GM12874 (cell line): ENCODE data around the gene CYFIP2.

ENCODE experiments used
- TF ChIP-seq, protein P1 (sequence below): IDR thresholded peaks from 2 replicates; pipeline ENCODE4 v1.5.1; 2011; ENCODE audit warnings: low read depth, mild to moderate bottlenecking, control low read depth, low read length, moderate library complexity; ENCODE audit not compliant: insufficient read depth

Gene CYFIP2

DNA sequence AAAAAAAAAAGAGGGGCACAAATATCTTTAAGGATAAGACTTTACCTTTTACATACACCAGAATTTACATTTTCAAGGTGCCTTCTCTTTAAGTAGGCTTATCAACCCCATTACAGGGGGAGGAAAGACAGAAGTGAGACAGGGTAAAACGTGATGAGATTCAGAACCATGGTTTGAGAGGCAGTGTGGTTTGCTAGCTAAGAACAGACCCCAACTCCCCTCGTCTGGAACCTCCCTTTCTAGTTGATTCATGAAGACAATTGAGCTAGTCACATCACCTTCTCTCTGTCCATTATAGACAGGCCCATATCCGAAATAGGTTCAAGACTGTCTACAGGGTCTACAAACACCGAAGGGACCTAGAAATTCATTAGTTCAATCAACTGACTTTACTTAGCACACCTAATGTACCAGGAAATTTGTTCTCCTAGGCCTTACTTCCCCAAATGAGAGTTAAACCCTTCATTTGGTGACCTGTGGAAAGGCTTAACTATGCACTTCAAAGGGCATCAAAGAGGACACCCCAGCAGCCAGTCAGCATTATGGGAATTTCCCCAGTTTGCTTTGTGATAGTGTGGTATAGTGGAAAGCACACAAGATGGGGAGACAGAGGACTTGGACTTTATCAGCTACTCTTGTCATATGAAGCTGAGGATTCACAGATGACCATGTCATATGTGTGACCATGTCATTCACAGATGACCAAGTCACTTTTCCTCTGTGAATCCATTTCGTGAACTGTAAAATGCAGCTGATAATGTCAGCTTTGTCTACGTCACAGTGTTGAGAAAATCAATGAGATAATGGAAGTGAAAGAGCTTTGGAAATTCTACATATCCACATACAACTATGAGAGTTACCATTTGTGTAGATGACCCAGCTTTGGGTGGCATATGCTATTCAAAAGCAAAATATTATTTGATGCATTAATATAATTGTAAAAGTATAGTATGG is 40.2 kb upstream of the CYFIP2 start:
- TF ChIP-seq, protein P1, sequence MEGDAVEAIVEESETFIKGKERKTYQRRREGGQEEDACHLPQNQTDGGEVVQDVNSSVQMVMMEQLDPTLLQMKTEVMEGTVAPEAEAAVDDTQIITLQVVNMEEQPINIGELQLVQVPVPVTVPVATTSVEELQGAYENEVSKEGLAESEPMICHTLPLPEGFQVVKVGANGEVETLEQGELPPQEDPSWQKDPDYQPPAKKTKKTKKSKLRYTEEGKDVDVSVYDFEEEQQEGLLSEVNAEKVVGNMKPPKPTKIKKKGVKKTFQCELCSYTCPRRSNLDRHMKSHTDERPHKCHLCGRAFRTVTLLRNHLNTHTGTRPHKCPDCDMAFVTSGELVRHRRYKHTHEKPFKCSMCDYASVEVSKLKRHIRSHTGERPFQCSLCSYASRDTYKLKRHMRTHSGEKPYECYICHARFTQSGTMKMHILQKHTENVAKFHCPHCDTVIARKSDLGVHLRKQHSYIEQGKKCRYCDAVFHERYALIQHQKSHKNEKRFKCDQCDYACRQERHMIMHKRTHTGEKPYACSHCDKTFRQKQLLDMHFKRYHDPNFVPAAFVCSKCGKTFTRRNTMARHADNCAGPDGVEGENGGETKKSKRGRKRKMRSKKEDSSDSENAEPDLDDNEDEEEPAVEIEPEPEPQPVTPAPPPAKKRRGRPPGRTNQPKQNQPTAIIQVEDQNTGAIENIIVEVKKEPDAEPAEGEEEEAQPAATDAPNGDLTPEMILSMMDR, result no peak

DNA sequence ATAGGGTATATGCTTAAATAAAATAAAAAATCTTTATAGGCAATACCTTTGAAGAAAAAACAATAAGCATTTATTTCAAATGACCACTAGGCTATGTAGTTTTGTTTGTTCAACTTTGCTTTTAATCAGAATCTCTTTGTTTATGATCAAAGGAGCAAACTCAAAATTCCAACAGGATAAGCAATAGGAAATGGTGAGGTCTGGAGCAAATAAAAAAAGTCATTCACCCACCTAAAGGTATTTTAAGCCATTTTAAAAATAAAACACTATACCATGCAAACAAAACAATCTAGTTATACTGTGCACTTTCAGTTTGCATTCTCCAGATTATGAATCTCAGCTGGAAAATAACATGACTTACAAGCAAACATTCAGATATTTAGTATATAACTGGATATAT is 35.3 kb upstream of the CYFIP2 start:
- TF ChIP-seq, protein P1, result no peak

DNA sequence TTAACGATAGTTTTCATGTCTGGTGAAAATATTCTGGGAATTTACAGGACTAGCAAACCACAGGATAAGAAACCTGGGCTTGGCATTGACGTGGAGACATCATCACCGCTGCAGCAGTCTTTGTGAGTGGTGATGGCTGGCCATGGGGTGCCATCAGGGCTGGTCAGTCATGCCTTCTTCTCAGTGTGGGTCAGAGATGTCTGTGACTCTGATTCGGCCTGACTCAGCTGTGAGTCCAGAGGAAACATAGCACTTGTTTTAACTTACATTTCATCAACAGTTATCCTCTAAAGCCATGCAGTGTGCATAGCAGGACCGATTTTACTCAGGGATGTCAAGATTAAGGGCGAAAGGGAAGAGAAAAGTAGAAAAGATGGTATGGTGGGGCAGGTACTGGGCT is 33.2 kb upstream of the CYFIP2 start:
- TF ChIP-seq, protein P1, result no peak

DNA sequence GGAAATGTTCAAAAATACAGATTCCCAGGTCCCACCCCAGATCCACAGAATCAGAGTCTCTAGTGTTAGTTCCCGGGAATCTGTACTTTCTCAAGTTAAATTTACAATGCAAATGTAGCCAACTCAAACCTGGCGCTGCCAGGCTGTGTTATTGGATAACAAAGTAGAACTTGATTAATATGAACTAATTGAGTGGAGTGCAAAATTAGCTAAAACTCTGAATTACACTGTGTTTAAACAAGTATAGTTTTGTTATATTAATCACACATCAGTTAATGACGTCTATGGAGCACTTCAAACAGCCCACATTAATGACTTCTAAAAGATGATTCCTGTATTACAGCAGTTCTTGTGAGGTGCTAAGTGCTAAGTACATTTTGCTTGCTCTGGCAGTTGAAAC is 32.4 kb upstream of the CYFIP2 start:
- TF ChIP-seq, protein P1, result no peak

DNA sequence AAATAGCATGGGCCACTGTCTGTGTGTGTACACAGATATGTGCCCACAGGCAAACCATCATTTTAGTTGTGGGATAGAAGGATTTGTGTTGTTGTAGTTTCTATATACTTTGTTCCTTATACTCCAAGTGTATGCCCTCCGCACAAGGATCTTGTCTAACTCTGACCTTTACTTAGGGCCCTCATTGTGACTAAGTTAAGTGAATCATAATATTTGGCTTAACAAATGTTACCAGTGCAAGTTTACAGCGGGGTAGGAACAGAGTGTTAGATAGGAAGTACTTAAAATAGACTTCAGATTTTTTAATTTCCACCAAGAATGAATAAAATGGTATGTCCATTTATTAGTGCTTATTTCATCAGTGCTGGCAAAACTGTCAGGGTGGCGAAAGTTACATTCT is 29.5 kb upstream of the CYFIP2 start:
- TF ChIP-seq, protein P1, result no peak

DNA sequence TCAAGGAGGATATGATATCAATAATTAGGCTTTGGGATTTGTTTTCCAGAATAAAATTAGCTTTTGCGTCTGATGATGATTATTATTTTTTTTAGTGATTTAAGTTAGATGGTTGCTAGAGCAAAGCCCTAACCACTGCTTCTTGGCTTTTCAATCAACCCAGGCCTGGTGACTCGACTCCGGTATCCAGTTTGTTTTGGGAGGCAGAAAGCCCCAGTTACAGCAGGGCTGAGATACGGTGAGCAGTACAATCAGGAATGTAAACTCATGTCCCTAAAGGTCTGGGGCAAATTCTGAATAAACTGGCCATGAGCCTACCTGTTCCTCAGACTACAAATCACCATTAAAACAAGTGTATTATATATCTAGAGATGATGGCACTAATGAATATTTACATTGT is 24.4 kb upstream of the CYFIP2 start:
- TF ChIP-seq, protein P1, result no peak

DNA sequence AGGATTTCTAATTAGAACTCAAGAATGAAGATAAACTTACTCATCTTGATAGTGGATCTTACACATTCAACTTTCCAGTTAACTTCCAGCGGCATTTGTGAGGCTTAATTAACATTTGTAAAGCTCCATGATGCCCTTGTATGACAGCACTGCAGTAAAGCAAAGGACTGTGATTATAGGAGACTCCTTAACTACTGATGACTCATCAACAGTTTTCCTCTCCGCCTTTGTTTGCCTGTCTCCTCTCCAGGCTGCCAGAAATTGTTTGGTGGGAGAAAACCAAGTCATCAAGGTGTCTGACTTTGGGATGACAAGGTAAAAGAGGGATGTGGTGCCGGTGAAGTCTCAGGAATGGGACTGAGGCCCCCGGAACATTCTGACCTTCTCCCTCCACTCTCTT is 20.4 kb upstream of the CYFIP2 start:
- TF ChIP-seq, protein P1, result no peak
